Keratinocyte (primary cell): ENCODE measurements around the gene PHACTR1. TPM values are rescaled to one million over a fixed set of nuclear protein-coding genes. Genes with fewer than 3 reads are reported as not detected.

Source experiments
- DNase-seq: peaks from one replicate; pipeline ENCODE4 v3.0.0-alpha.2; 2011; ENCODE audit warnings: low read depth, missing footprints, low spot score
- FAIRE-seq: peaks from 2 replicates; lab custom pipeline; 2011; peaks lifted over from hg19 to GRCh38; lab: Jason Lieb, UNC
- H2AFZ ChIP-seq: 2 replicates; pipeline ENCODE4 v1.6.0; 2012; ENCODE audit warnings: low read length, control low read depth, inconsistent platforms; ENCODE audit not compliant: control insufficient read depth
- H3K27ac ChIP-seq: 2 replicates; pipeline ENCODE4 v1.5.1; 2011; ENCODE audit warnings: low read length; ENCODE audit not compliant: control insufficient read depth, insufficient read depth
- H3K27me3 ChIP-seq: 3 replicates; pipeline ENCODE4 v1.6.0; 2011; ENCODE audit warnings: low read length; ENCODE audit not compliant: control insufficient read depth, insufficient read depth; ENCODE audit errors: extremely low read depth
- H3K36me3 ChIP-seq, 2 experiments: 2 replicates in 1 of 2; 3 replicates in 1 of 2; pipeline ENCODE4 v1.5.1; 2011; ENCODE audit warnings: low read length in 2 of 2, mild to moderate bottlenecking in 1 of 2; ENCODE audit not compliant: control insufficient read depth in 2 of 2, insufficient read depth in 2 of 2; ENCODE audit errors: extremely low read depth in 1 of 2
- H3K4me1 ChIP-seq: 3 replicates; pipeline ENCODE4 v1.5.1; 2011; ENCODE audit warnings: low read length; ENCODE audit not compliant: control insufficient read depth, insufficient read depth; ENCODE audit errors: extremely low read depth
- H3K4me2 ChIP-seq: 3 replicates; pipeline ENCODE4 v1.6.0; 2011; ENCODE audit warnings: low read depth, low read length; ENCODE audit not compliant: control insufficient read depth, insufficient read depth; ENCODE audit errors: extremely low read depth
- H3K4me3 ChIP-seq, 3 experiments: fragments of 200-600 bp in 1 of 3; sonication (generic) in 1 of 3; 2 replicates in 2 of 3; 3 replicates in 1 of 3; pipeline ENCODE4 v1.5.1; 2011 to 2016; ENCODE audit warnings: low read length in 3 of 3, mild to moderate bottlenecking in 3 of 3, control low read depth in 2 of 3, inconsistent platforms in 1 of 3, low read depth in 1 of 3, mixed read lengths in 1 of 3, mixed run types in 1 of 3, moderate library complexity in 1 of 3; ENCODE audit not compliant: control insufficient read depth in 2 of 3, insufficient read depth in 2 of 3; ENCODE audit errors: extremely low read depth in 1 of 3
- H3K79me2 ChIP-seq: 2 replicates; pipeline ENCODE4 v1.6.0; 2012; ENCODE audit warnings: low read length; ENCODE audit not compliant: control insufficient read depth, insufficient read depth
- H3K9ac ChIP-seq: 3 replicates; pipeline ENCODE4 v1.6.0; 2011; ENCODE audit warnings: low read length; ENCODE audit not compliant: control insufficient read depth, insufficient read depth; ENCODE audit errors: extremely low read depth
- H3K9me1 ChIP-seq: 3 replicates; pipeline ENCODE4 v1.6.0; 2011; ENCODE audit warnings: low read length; ENCODE audit not compliant: control insufficient read depth, insufficient read depth; ENCODE audit errors: extremely low read depth
- H3K9me3 ChIP-seq: 2 replicates; pipeline ENCODE4 v1.5.1; 2012; ENCODE audit warnings: low read depth, low read length; ENCODE audit not compliant: control insufficient read depth
- H4K20me1 ChIP-seq: 3 replicates; pipeline ENCODE4 v1.6.0; 2011; ENCODE audit warnings: low read length; ENCODE audit not compliant: control insufficient read depth, insufficient read depth; ENCODE audit errors: extremely low read depth
- CTCF ChIP-seq, 3 experiments: IDR thresholded peaks in 1 of 3; conservative IDR thresholded peaks in 1 of 3; optimal IDR thresholded peaks in 1 of 3; 2 replicates in 2 of 3; 3 replicates in 1 of 3; pipeline versions ENCODE3 to v1.5.1; 2011; ENCODE audit warnings: low read length in 3 of 3, mild to moderate bottlenecking in 3 of 3, moderate library complexity in 2 of 3, control low read depth in 1 of 3, inconsistent platforms in 1 of 3; ENCODE audit not compliant: insufficient read depth in 2 of 3; ENCODE audit errors: extremely low read depth in 1 of 3
- EZH2 ChIP-seq: IDR thresholded peaks from one replicate; pipeline ENCODE4 v1.6.1; 2012; ENCODE audit warnings: inconsistent platforms, mild to moderate bottlenecking, low read length, moderate library complexity
- dilution Hi-C: fragments of 300-500 bp; cut with MboI; formaldehyde crosslinking; loops from one replicate; pipeline ENCODE4 v1.7.0; 2020; ENCODE audit warnings: low sequenced_read_pairs; ENCODE audit not compliant: extremely low pct_ligation_motif_present
- polyA plus RNA-seq, 5 experiments: library from polyadenylated mRNA; depleted of rRNA in 3 of 5; stranded (reverse) in 3 of 5; stranded (forward) in 1 of 5; unstranded in 1 of 5; fragments of >200 nt; gene quantifications; 1 replicate in 1 of 5; 2 replicates in 3 of 5; 3 replicates in 1 of 5; pipeline versions ENCODE4 v1.2.1 to v1.2.3, GENCODE V29; 2011 to 2012; ENCODE audit warnings: missing spikeins in 2 of 5, low read depth in 1 of 5, low replicate concordance in 1 of 5

Gene PHACTR1
- polyA plus RNA-seq, 1 donor (not counting 4 experiments of a cell fraction or from before 2014, with no cell fraction given), result 0.22 TPM

- Histone ChIP-seq H3K27me3 (peaks cover 27% of the 10 kb centered on the region), H3K9me1 (no peaks in the 10 kb centered on the region), H4K20me1 (no peaks in the 10 kb centered on the region), H3K79me2 (no peaks in the 10 kb centered on the region), H3K9ac (no peak overlapping the region), H2AFZ (no peak overlapping the region), H3K4me2 (no peak overlapping the region), H3K36me3 (no peaks in the 10 kb centered on the region), H3K9me3 (no peaks in the 10 kb centered on the region), H3K4me3 (no peak overlapping the region), H3K4me1 (no peaks in the 10 kb centered on the region), H3K27ac (no peak overlapping the region)
- dilution Hi-C loops, result no loop called here
- DNase-seq (no peak), FAIRE-seq (no peak)
- TF ChIP-seq CTCF (optimal IDR thresholded peaks at IDR 0.05 in 1 of 3, IDR thresholded peaks at IDR 0.05 in 1 of 3, conservative IDR thresholded peaks at IDR 0.05 in 1 of 3; ENCODE audit: extremely low read depth in 1 of 3, insufficient read depth in 2 of 3, low read length in 3 of 3) (no peak), EZH2 (no peak)
Measured at GRCh38 chr6:12748411-12748810, 31.8 kb downstream of the PHACTR1 start.

- no peaks in the 10 kb centered on the region for H3K9me1 ChIP-seq
- no peaks in the 10 kb centered on the region for H3K79me2 ChIP-seq
- FAIRE-seq (no peak), DNase-seq (no peak)
- no peaks in the 10 kb centered on the region for H4K20me1 ChIP-seq
- no peak overlapping the region for H2AFZ ChIP-seq
- peaks cover 27% of the 10 kb centered on the region for H3K27me3 ChIP-seq
- dilution Hi-C loops, result no loop called here
- no peaks in the 10 kb centered on the region for H3K36me3 ChIP-seq
- no peaks in the 10 kb centered on the region for H3K9me3 ChIP-seq
- H3K27ac ChIP-seq, result no peak overlapping the region
- no peak overlapping the region for H3K4me3 ChIP-seq
- TF ChIP-seq CTCF (optimal IDR thresholded peaks at IDR 0.05 in 1 of 3, IDR thresholded peaks at IDR 0.05 in 1 of 3, conservative IDR thresholded peaks at IDR 0.05 in 1 of 3; ENCODE audit: extremely low read depth in 1 of 3, insufficient read depth in 2 of 3, low read length in 3 of 3) (no peak), EZH2 (no peak)
- H3K4me2 ChIP-seq, result no peak overlapping the region
- no peaks in the 10 kb centered on the region for H3K4me1 ChIP-seq
- no peak overlapping the region for H3K9ac ChIP-seq
Measured at GRCh38 chr6:12748815-12749521, 32.4 kb downstream of the PHACTR1 start.
